Caco-2 (cell line): ENCODE results near the gene MRC2. TPM values are rescaled to one million over a fixed set of nuclear protein-coding genes. Genes with fewer than 3 reads are reported as not detected.
A peak's percentile ranks its signal among the peaks of the same experiment; 100 is the strongest.

Experiments used
- BruUV-seq: library from RNA; stranded (reverse); fragments of 400-500 nt; replicated peaks from 2 replicates; lab custom pipeline; 2021; lab: Mats Ljungman, UMichigan
- CTCF ChIA-PET: fragments of 300-600 bp; sonication (Branson Sonifier 250); formaldehyde crosslinking; loops from one replicate; lab custom pipeline; 2022; ENCODE audit warnings: antibody characterized with exemption; lab: Charles Lee
- POLR2A ChIA-PET: fragments of 300-600 bp; sonication (Branson Sonifier 250); formaldehyde crosslinking; loops from one replicate; lab custom pipeline; 2022; ENCODE audit warnings: antibody characterized with exemption; lab: Charles Lee
- DNase-seq, 2 experiments: peaks; one replicate each; pipeline versions ENCODE4 v3.0.0 to v3.0.0-alpha.2; 2020 to 2022
- H3K27me3 ChIP-seq: replicated peaks from 2 replicates; pipeline ENCODE4 v1.6.0; 2011; ENCODE audit warnings: low read length; ENCODE audit not compliant: control insufficient read depth, insufficient read depth
- H3K36me3 ChIP-seq: 2 replicates; pipeline ENCODE4 v1.5.1; 2011; ENCODE audit warnings: low read length; ENCODE audit not compliant: control insufficient read depth, insufficient read depth
- H3K4me1 ChIP-seq: fragments of 250-450 bp; sonication (Bioruptor Pico); 2 replicates; pipeline ENCODE4 v1.5.1; 2020; ENCODE audit warnings: mild to moderate bottlenecking
- H3K4me3 ChIP-seq: 2 replicates; pipeline ENCODE4 v1.5.1; 2011; ENCODE audit warnings: low read depth, mild to moderate bottlenecking, control low read depth, low read length
- H3K9me3 ChIP-seq: fragments of 250-450 bp; sonication (Bioruptor Pico); 2 replicates; pipeline ENCODE4 v1.5.1; 2020; ENCODE audit warnings: mild to moderate bottlenecking, moderate library complexity
- H3K27ac Mint-ChIP-seq: one replicate; pipeline ENCODE4 v1.8.0; 2022; ENCODE audit warnings: mixed read lengths; ENCODE audit not compliant: unreplicated experiment
- H3K27me3 Mint-ChIP-seq: one replicate; pipeline ENCODE4 v1.8.0; 2022; ENCODE audit warnings: mixed read lengths; ENCODE audit not compliant: insufficient read depth, unreplicated experiment
- H3K36me3 Mint-ChIP-seq: one replicate; pipeline ENCODE4 v1.8.0; 2022; ENCODE audit warnings: mild to moderate bottlenecking, mixed read lengths; ENCODE audit not compliant: insufficient read depth, unreplicated experiment
- H3K4me1 Mint-ChIP-seq: one replicate; pipeline ENCODE4 v1.8.0; 2022; ENCODE audit warnings: low read depth, mixed read lengths; ENCODE audit not compliant: unreplicated experiment
- H3K4me3 Mint-ChIP-seq: one replicate; pipeline ENCODE4 v1.8.0; 2022; ENCODE audit warnings: mild to moderate bottlenecking, moderate library complexity, mixed read lengths; ENCODE audit not compliant: unreplicated experiment
- H3K9me3 Mint-ChIP-seq: one replicate; pipeline ENCODE4 v1.8.0; 2022; ENCODE audit warnings: mixed read lengths; ENCODE audit not compliant: unreplicated experiment
- CTCF ChIP-seq, 2 experiments: fragments of 200-600 bp in 1 of 2; IDR thresholded peaks; 1 replicate in 1 of 2; 2 replicates in 1 of 2; pipeline versions ENCODE4 v1.5.1 to v1.8.0; 2011 to 2022; ENCODE audit warnings: antibody characterized with exemption in 1 of 2, control low read depth in 1 of 2, inconsistent platforms in 1 of 2, low read depth in 1 of 2, low read length in 1 of 2, mild to moderate bottlenecking in 1 of 2, moderate library complexity in 1 of 2; ENCODE audit not compliant: insufficient read depth in 1 of 2, severe bottlenecking in 1 of 2, unreplicated experiment in 1 of 2
- intact Hi-C: fragments of 100-400 bp; cut with micrococcal nuclease; formaldehyde crosslinking; loops from one replicate; pipeline ENCODE4 v1.10.0; 2022; ENCODE audit not compliant: unreplicated experiment
- total RNA-seq: library from RNA; stranded (reverse); gene quantifications from 2 replicates; pipeline ENCODE4 v1.2.3, GENCODE V29; 2022

The MRC2 gene
- total RNA-seq, 1 experiment from 2014 or later = 7.0 TPM

DNA sequence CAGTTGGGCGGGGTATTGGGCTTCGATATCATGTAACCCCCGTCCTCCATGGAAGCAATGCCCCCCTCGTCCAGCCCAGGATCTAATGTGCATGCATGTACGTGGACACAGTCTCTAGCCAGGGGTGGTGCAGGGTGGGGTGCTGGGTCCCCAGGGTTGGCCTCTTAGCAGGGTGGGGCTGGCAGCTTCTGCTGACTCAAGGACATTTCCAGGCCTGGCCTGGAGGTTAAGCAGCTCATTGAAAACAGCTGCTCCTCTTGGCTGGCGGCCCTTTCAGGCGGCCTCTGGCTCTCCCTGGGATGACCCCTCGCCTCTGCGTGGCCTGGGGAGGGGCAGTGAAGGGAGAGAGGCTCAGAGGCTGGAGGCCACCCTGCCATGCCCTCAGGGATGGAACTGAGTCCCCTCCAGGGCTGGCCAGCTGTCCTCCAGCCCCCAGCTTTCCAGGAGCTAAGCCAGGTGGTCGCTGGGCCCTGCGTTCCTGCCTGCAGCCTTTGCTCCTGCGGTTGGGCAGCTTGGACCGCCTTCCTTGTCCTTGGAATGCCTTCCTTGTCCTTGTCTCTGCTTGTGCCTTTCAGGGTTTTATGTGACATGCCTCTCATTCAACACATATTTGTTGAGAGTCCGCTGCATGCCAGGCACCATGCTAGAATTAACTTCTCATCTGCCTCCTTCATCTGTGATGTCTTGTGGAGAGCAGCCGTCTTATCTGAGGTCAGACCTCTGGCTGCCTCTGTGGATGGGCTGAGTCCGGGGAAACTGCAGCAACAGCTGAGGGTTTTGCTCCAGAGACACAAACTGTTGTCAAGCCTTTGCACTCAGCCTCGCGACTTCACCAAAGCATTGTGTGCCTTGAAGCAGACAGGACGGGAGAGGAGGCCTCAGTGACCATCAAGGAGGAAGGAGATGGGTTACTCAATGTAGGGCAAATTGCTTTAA is 26.6 kb downstream of the MRC2 start:
- no peaks in the 10 kb centered on the region for H3K9me3 ChIP-seq
- H3K4me1 Mint-ChIP-seq = peaks cover 13% of the 10 kb centered on the region
- no peak overlapping the region for H3K4me3 ChIP-seq
- DNase-seq = peak in 1 of 2 experiments; percentile 52
- H3K4me1 ChIP-seq = 0 out of 2 replicates have a peak, but pooled peaks cover 4% of the 10 kb centered on the region
- no peaks in the 10 kb centered on the region for H3K36me3 ChIP-seq
- intact Hi-C loops = no loop called here
- peaks cover 8% of the 10 kb centered on the region for H3K27me3 Mint-ChIP-seq
- ChIA-PET POLR2A (no interaction called here), CTCF (no interaction called here)
- no peaks in the 10 kb centered on the region for H3K9me3 Mint-ChIP-seq
- peaks cover 5% of the 10 kb centered on the region for H3K36me3 Mint-ChIP-seq
- H3K27me3 ChIP-seq = no peaks in the 10 kb centered on the region
- peak overlapping the region; percentile 79 for H3K4me3 Mint-ChIP-seq
- no peak overlapping the region for H3K27ac Mint-ChIP-seq
- no peak for TF ChIP-seq CTCF (IDR thresholded peaks at IDR 0.05; ENCODE audit: insufficient read depth in 1 of 2, low read depth in 1 of 2, low read length in 1 of 2, severe bottlenecking in 1 of 2, unreplicated experiment in 1 of 2)
- no TSS peak for BruUV-seq

DNA sequence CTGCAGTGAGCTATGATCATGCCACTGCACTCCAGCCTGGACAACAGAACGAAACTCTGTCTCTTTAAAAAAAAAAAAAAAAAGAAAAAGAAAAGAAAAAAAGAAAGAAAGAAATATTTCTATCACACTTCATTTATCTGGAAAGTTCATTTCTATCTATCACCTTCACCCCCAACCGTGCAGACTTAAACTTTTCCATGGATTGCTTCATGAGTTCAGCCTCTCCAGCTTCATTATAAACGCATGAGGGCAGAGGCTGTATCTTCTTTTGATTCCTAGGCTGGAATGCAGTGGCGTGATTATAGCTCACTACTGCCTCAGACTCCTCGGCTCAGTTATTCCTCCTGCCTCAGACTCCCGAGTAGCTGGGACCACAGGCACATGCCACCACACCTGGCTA is 28.2 kb downstream of the MRC2 start:
- H3K4me3 Mint-ChIP-seq = no peak overlapping the region
- peaks cover 13% of the 10 kb centered on the region for H3K4me1 Mint-ChIP-seq
- H3K36me3 ChIP-seq = no peaks in the 10 kb centered on the region
- no peak overlapping the region for H3K4me3 ChIP-seq
- no peak for TF ChIP-seq CTCF (IDR thresholded peaks at IDR 0.05; ENCODE audit: insufficient read depth in 1 of 2, low read depth in 1 of 2, low read length in 1 of 2, severe bottlenecking in 1 of 2, unreplicated experiment in 1 of 2)
- H3K36me3 Mint-ChIP-seq = peaks cover 5% of the 10 kb centered on the region
- peaks cover 8% of the 10 kb centered on the region for H3K27me3 Mint-ChIP-seq
- H3K9me3 ChIP-seq = peaks cover 2% of the 10 kb centered on the region; the same call in 1 of the 2 replicates
- intact Hi-C loops = no loop called here
- ChIA-PET CTCF (no interaction called here), POLR2A (no interaction called here)
- peaks cover 5% of the 10 kb centered on the region for H3K9me3 Mint-ChIP-seq
- no peaks in the 10 kb centered on the region for H3K27me3 ChIP-seq
- BruUV-seq = no TSS peak
- H3K4me1 ChIP-seq = 0 out of 2 replicates have a peak, but pooled peaks cover 4% of the 10 kb centered on the region
- no peak for DNase-seq
- no peak overlapping the region for H3K27ac Mint-ChIP-seq

DNA sequence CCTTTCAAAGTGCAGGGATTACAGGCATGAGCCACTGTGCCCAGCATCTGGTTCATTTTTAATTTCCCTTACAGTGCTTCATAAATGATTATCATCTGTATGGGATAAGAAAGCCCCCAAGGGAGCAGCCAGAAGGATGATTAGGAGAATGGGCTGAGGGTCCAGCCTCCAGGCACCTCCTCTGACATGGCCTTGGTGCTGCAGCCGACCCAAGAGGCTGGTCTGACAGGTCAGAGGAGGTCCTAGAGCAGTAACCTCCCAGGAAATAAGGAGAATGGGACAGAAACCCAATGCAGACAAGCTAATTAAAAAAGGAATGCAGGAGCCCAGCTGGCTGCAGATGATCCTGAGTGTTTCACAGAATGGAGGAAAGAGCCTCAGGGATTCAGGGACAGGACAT is 29.0 kb downstream of the MRC2 start:
- Mint-ChIP-seq H3K36me3 (peaks cover 5% of the 10 kb centered on the region), H3K27ac (no peak overlapping the region), H3K4me3 (no peak overlapping the region), H3K9me3 (peaks cover 13% of the 10 kb centered on the region), H3K4me1 (peaks cover 13% of the 10 kb centered on the region), H3K27me3 (peaks cover 14% of the 10 kb centered on the region)
- Histone ChIP-seq H3K36me3 (no peaks in the 10 kb centered on the region), H3K4me3 (no peak overlapping the region), H3K9me3 (peaks cover 10% of the 10 kb centered on the region; the same call in 1 of the 2 replicates), H3K27me3 (no peaks in the 10 kb centered on the region), H3K4me1 (0 out of 2 replicates have a peak, but pooled peaks cover 4% of the 10 kb centered on the region)
- no TSS peak for BruUV-seq
- CTCF ChIA-PET = no interaction called here
- no peak for DNase-seq
- POLR2A ChIA-PET = no interaction called here
- TF ChIP-seq CTCF (IDR thresholded peaks at IDR 0.05; ENCODE audit: insufficient read depth in 1 of 2, low read depth in 1 of 2, low read length in 1 of 2, severe bottlenecking in 1 of 2, unreplicated experiment in 1 of 2) = no peak
- intact Hi-C loops = no loop called here
